ENCODE measurements around the gene CGNL1. TPM values are rescaled to one million over a fixed set of nuclear protein-coding genes. Genes with fewer than 3 reads are reported as not detected.

The CGNL1 gene
- total RNA-seq, 1 donor from 2014 or later, result 5.4 TPM

DNA sequence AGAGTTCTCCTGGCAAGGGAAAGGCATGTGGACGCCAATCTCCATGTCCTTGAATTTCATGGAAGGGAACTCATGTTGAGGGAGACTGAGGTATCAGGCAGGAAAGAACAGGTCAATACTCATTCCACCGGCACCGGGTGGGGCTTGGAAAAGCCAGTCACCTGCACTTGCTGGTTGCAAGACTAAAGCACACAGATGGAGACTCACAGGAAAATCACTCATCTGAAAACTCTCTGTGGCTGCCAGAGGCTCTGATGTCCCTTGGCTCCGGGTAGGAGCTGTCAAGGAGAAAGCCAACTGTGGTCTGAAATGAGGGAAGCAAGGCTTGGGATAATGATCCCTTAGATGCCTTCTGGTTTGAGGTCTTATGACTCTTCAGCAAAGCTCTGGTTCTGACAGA is 8.7 kb upstream of the CGNL1 start:
- no peak overlapping the region for H3K27ac Mint-ChIP-seq (ENCODE audit: unreplicated experiment)
- DNase-seq, result no peak
- peaks cover 8% of the 10 kb centered on the region for H3K4me1 Mint-ChIP-seq (ENCODE audit: low read depth, unreplicated experiment)
- peaks cover 4% of the 10 kb centered on the region for H3K27me3 Mint-ChIP-seq (ENCODE audit: unreplicated experiment)
- H3K36me3 Mint-ChIP-seq (ENCODE audit: unreplicated experiment), result no peaks in the 10 kb centered on the region
- H3K4me3 Mint-ChIP-seq (ENCODE audit: unreplicated experiment), result no peak overlapping the region
- no peaks in the 10 kb centered on the region for H3K9me3 Mint-ChIP-seq (ENCODE audit: unreplicated experiment)
- TF ChIP-seq CTCF (IDR thresholded peaks at IDR 0.05; ENCODE audit: partially characterized antibody, unreplicated experiment), result no peak

DNA sequence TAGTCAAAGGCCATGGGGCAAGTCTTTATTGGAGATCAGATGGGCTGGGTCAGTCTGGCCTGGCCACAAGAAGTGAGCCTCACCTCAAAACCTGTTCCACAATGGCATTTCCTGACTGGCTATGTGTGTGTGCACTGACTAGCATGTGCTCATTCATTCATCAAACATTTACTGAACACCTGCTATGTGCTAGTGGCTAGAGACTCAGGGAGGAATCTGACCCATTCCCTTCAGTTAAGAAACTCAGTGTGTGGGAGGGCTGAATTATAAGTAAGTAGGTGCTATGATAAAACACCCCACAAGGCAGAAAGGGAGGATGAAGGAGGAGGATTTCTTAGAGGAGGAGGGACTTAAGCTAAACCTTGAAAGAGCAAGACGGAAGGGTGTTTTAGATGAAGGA is 5.4 kb upstream of the CGNL1 start:
- Mint-ChIP-seq H3K27ac (ENCODE audit: unreplicated experiment) (no peak overlapping the region), H3K27me3 (ENCODE audit: unreplicated experiment) (peaks cover 12% of the 10 kb centered on the region), H3K9me3 (ENCODE audit: unreplicated experiment) (peaks cover 5% of the 10 kb centered on the region), H3K4me3 (ENCODE audit: unreplicated experiment) (no peak overlapping the region), H3K36me3 (ENCODE audit: unreplicated experiment) (no peaks in the 10 kb centered on the region), H3K4me1 (ENCODE audit: low read depth, unreplicated experiment) (peaks cover 4% of the 10 kb centered on the region)
- TF ChIP-seq CTCF (IDR thresholded peaks at IDR 0.05; ENCODE audit: partially characterized antibody, unreplicated experiment), result no peak
- no peak for DNase-seq

DNA sequence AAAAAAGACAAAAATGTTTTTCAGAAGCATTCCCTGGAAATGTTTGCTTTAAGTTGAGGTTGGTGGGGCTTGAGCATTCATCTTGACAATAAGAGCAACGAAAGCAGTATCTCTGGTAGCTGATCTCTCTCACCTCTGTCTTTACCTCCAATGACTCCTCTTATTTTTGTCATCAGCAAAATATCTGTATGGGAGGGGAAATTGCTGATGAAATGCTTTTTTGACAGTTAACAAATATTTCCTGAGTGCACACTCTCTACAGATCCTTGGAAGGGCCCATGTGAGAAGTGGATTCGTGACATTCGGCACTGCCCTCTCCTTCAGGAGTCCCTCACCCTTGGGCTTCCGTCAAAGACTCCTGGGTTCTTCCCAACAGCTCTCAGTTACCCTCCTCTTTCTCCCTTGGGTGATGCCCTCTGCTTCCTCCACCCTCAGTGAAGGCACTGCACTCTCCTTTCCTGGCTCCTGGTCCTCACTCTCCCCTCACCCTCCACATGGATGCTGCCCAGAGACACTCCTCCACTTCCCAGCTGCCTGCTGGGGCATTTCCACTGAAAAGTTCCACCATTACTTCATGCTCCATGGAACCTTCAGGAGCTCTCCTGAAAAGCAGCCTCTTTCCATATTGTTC is 2.9 kb upstream of the CGNL1 start:
- Mint-ChIP-seq H3K27ac (ENCODE audit: unreplicated experiment) (no peak overlapping the region), H3K36me3 (ENCODE audit: unreplicated experiment) (no peaks in the 10 kb centered on the region), H3K27me3 (ENCODE audit: unreplicated experiment) (peaks cover 9% of the 10 kb centered on the region), H3K4me3 (ENCODE audit: unreplicated experiment) (no peak overlapping the region), H3K9me3 (ENCODE audit: unreplicated experiment) (peaks cover 8% of the 10 kb centered on the region), H3K4me1 (ENCODE audit: low read depth, unreplicated experiment) (no peaks in the 10 kb centered on the region)
- no peak for DNase-seq
- no peak for TF ChIP-seq CTCF (IDR thresholded peaks at IDR 0.05; ENCODE audit: partially characterized antibody, unreplicated experiment)

- H3K27me3 Mint-ChIP-seq (ENCODE audit: unreplicated experiment), result peaks cover 9% of the 10 kb centered on the region
- peaks cover 8% of the 10 kb centered on the region for H3K9me3 Mint-ChIP-seq (ENCODE audit: unreplicated experiment)
- H3K27ac Mint-ChIP-seq (ENCODE audit: unreplicated experiment), result no peak overlapping the region
- TF ChIP-seq CTCF (IDR thresholded peaks at IDR 0.05; ENCODE audit: partially characterized antibody, unreplicated experiment), result no peak
- H3K4me1 Mint-ChIP-seq (ENCODE audit: low read depth, unreplicated experiment), result no peaks in the 10 kb centered on the region
- no peak for DNase-seq
- no peak overlapping the region for H3K4me3 Mint-ChIP-seq (ENCODE audit: unreplicated experiment)
- no peaks in the 10 kb centered on the region for H3K36me3 Mint-ChIP-seq (ENCODE audit: unreplicated experiment)
These were observed 2.4 kb upstream of the CGNL1 start for GRCh38 chr15:57373882-57374276.

DNA sequence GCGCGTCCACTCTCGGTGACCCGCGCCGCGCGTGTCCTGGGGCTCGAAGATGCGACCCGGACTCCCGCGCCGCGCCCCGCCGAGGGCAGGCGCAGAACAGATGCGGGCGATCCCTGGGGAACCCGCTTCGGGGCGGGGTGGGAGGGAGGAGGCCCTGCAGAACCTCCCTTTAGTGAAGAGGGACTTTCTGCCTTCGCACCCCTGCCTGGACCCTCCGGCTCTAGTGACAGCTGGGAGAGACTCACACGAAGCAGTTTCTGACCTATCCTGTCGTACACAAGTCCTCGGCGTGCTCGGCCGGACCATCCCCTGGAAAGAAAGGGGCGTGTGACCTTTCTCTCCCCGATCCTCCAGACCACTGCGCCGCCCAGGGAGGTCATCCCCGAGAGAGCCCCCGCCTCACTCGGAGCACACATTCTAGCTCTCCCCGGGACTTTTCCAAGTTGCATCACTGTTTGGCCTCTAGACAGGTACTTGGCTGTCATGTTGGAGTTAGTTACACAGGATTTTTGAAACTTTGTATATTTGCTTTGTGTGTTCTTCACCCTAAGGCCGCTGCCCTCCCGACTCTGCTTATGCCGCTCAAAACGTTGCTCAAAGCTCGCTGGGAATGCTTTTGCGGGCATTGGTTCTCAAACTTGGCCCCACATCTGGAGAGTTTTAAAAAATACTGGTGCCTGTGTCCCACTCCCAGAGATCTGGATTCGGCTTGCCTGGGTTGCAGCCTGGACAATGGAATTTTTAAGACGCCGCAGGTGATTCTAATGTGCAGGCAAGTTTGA is 582 bp downstream of the CGNL1 start:
- Mint-ChIP-seq H3K4me1 (ENCODE audit: low read depth, unreplicated experiment) (peaks cover 3% of the 10 kb centered on the region), H3K4me3 (ENCODE audit: unreplicated experiment) (peak overlapping the region; percentile 88), H3K36me3 (ENCODE audit: unreplicated experiment) (no peaks in the 10 kb centered on the region), H3K27ac (ENCODE audit: unreplicated experiment) (no peak overlapping the region), H3K27me3 (ENCODE audit: unreplicated experiment) (peaks cover 11% of the 10 kb centered on the region), H3K9me3 (ENCODE audit: unreplicated experiment) (peaks cover 9% of the 10 kb centered on the region)
- DNase-seq, result peak; percentile 70
- no peak for TF ChIP-seq CTCF (IDR thresholded peaks at IDR 0.05; ENCODE audit: partially characterized antibody, unreplicated experiment)

Data from glutamatergic neuron (in vitro differentiated cells).